Spleen (tissue), 11 donors: Measurements from ENCODE around the gene PADI6. TPM values are rescaled to one million over a fixed set of nuclear protein-coding genes. Genes with fewer than 3 reads are reported as not detected.

Experiments
- DNase-seq: peaks from one replicate; pipeline ENCODE4 v3.0.0-alpha.2; 2020
- H3K27ac ChIP-seq, 8 donors: fragments of 200-600 bp; sonication (generic) in 7 of 8; 1 replicate in 4 of 8; 2 replicates in 4 of 8; pipeline versions ENCODE4 v1.5.0 to v1.8.0; 2016 to 2021; ENCODE audit warnings: inconsistent platforms in 4 of 8, mild to moderate bottlenecking in 4 of 8, moderate library complexity in 1 of 8
- H3K27me3 ChIP-seq, 7 donors: fragments of 200-600 bp; sonication (generic) in 6 of 7; replicated peaks in 1 of 7; 1 replicate in 4 of 7; 2 replicates in 3 of 7; pipeline versions ENCODE4 v1.5.0 to v1.8.0; 2016 to 2021; ENCODE audit warnings: inconsistent platforms in 3 of 7, mild to moderate bottlenecking in 1 of 7
- H3K36me3 ChIP-seq, 6 donors: fragments of 200-600 bp; sonication (generic) in 5 of 6; 1 replicate in 4 of 6; 2 replicates in 2 of 6; pipeline versions ENCODE4 v1.5.0 to v1.8.0; 2016 to 2021; ENCODE audit warnings: inconsistent platforms in 2 of 6
- H3K4me1 ChIP-seq, 6 donors: fragments of 200-600 bp; sonication (generic) in 5 of 6; 1 replicate in 3 of 6; 2 replicates in 3 of 6; pipeline versions ENCODE4 v1.5.0 to v1.8.0; 2016 to 2021; ENCODE audit warnings: inconsistent platforms in 3 of 6
- H3K4me3 ChIP-seq, 8 donors: fragments of 200-600 bp; sonication (generic) in 7 of 8; 1 replicate in 4 of 8; 2 replicates in 4 of 8; pipeline versions ENCODE4 v1.5.0 to v1.8.0; 2016 to 2021; ENCODE audit warnings: inconsistent platforms in 4 of 8, mild to moderate bottlenecking in 4 of 8, moderate library complexity in 2 of 8
- H3K9me3 ChIP-seq, 8 donors: fragments of 200-600 bp; sonication (generic) in 7 of 8; 1 replicate in 4 of 8; 2 replicates in 4 of 8; pipeline versions ENCODE4 v1.5.0 to v1.8.0; 2016 to 2021; ENCODE audit warnings: inconsistent platforms in 4 of 8
- CTCF ChIP-seq, 11 experiments: fragments of 200-600 bp in 7 of 11; fragments of 450-650 bp in 4 of 11; sonication (generic) in 4 of 11; IDR thresholded peaks in 8 of 11; conservative IDR thresholded peaks in 3 of 11; 1 replicate in 7 of 11; 2 replicates in 4 of 11; pipeline versions ENCODE4 v1.4.0 to v1.8.0; 2016 to 2021; ENCODE audit warnings: antibody characterized with exemption in 11 of 11, inconsistent platforms in 4 of 11, mild to moderate bottlenecking in 1 of 11
- POLR2A ChIP-seq, 3 donors: fragments of 450-650 bp; IDR thresholded peaks; one replicate each; pipeline ENCODE4 v1.5.1; 2017; ENCODE audit warnings: antibody characterized with exemption in 3 of 3, mild to moderate bottlenecking in 1 of 3
- POLR2AphosphoS5 ChIP-seq, 3 donors: sonication (generic); formaldehyde crosslinking; IDR thresholded peaks; one replicate each; pipeline ENCODE4 v1.5.1; 2017; ENCODE audit warnings: antibody characterized with exemption in 3 of 3
- WGBS, 5 donors: extraction: QIAGEN DNeasy Blood & Tissue Kit in 3 of 5; methylation state at CpG; one replicate each; pipeline versions ENCODE4 v1.1.5 to v1.1.7; 2013 to 2018; 5-methylcytosine and 5-hydroxymethylcytosine counted together
- intact Hi-C: fragments of 100-400 bp; cut with DNase I; formaldehyde crosslinking; loops from one replicate; pipeline ENCODE4 v1.15.0; 2023; ENCODE audit warnings: low total_unique reads
- polyA plus RNA-seq, 3 donors: library from polyadenylated mRNA; stranded (reverse); fragments of 200-250 nt; gene quantifications; one replicate each; pipeline ENCODE4 v1.2.1, GENCODE V29; 2013
- total RNA-seq, 7 donors: library from RNA; depleted of rRNA in 3 of 7; stranded (reverse); fragments of >200 nt in 3 of 7; fragmentation: NEBNext Ultra II Directional in 4 of 7; extraction: Animal tissue kit (Norgen Biotek cat#: 25700) in 4 of 7; gene quantifications; one replicate each; pipeline versions ENCODE4 v1.1.0 to v1.2.1, GENCODE V29; 2016 to 2021
- donor health status: healthy with polysubstance abuse.
- donor health status: DM: no; HTN: no; CAD: no; lungs with moderate emphysema.
- donor health status: DM: no; HTN: no; CAD: no.
- donor health status: Bipolar disorder and iron deficiency.
- donor health status: healthy.
- donor health status: DM: no; HTN: no; CAD: no.
- donor health status: DM: yes; HTN: yes; CAD: no.

The PADI6 gene
- total and polyA plus RNA-seq, 10 donors = 0.14 TPM; not detected in 9

GRCh38 chr1:17392199-17392740 lies 20.3 kb downstream of the PADI6 start:
- DNase-seq = no peak
- Histone ChIP-seq H3K4me1 (no peaks in the 10 kb centered on the region), H3K4me3 (no peak overlapping the region), H3K9me3 (no peaks in the 10 kb centered on the region), H3K36me3 (no peaks in the 10 kb centered on the region), H3K27ac (no peak overlapping the region), H3K27me3 (peaks cover 0 to 11% (median 0%) of the 10 kb centered on the region in 7 donors)
- TF ChIP-seq POLR2A (IDR thresholded peaks at IDR 0.05) = no peak
- no peak for TF ChIP-seq POLR2AphosphoS5 (IDR thresholded peaks at IDR 0.05)
- TF ChIP-seq CTCF (IDR thresholded peaks at IDR 0.05 in 8 of 11, conservative IDR thresholded peaks at IDR 0.05 in 3 of 11) = no peak
- WGBS, 5 donors = 63 to 73% (median 72%) methylated on average over 9 to 10 of the region's 10 CpGs
- intact Hi-C loops = no loop called here

GRCh38 chr1:17393230-17393629 lies 21.2 kb downstream of the PADI6 start:
- H3K4me3 ChIP-seq = no peak overlapping the region
- peaks cover 0 to 11% (median 0%) of the 10 kb centered on the region in 7 donors for H3K27me3 ChIP-seq
- intact Hi-C loops = no loop called here
- WGBS, 5 donors = 55 to 70% (median 59%) methylated on average over 8 of the region's 8 CpGs
- no peaks in the 10 kb centered on the region for H3K36me3 ChIP-seq
- H3K27ac ChIP-seq = no peak overlapping the region
- no peaks in the 10 kb centered on the region for H3K9me3 ChIP-seq
- DNase-seq = no peak
- H3K4me1 ChIP-seq = no peaks in the 10 kb centered on the region
- TF ChIP-seq POLR2A (IDR thresholded peaks at IDR 0.05) (no peak), POLR2AphosphoS5 (IDR thresholded peaks at IDR 0.05) (no peak), CTCF (IDR thresholded peaks at IDR 0.05 in 8 of 11, conservative IDR thresholded peaks at IDR 0.05 in 3 of 11) (no peak)

GRCh38 chr1:17397910-17398695 lies 26.1 kb downstream of the PADI6 start:
- no peak for DNase-seq
- TF ChIP-seq POLR2A (IDR thresholded peaks at IDR 0.05) (no peak), POLR2AphosphoS5 (IDR thresholded peaks at IDR 0.05) (no peak), CTCF (IDR thresholded peaks at IDR 0.05 in 8 of 11, conservative IDR thresholded peaks at IDR 0.05 in 3 of 11) (no peak)
- Histone ChIP-seq H3K9me3 (no peaks in the 10 kb centered on the region), H3K36me3 (no peaks in the 10 kb centered on the region), H3K27me3 (no peaks in the 10 kb centered on the region), H3K27ac (no peak overlapping the region), H3K4me3 (no peak overlapping the region), H3K4me1 (no peaks in the 10 kb centered on the region)
- intact Hi-C loops = no loop called here
- 69 to 84% (median 76%) methylated on average over 5 to 7 of the region's 7 CpGs for WGBS, 5 donors

- Histone ChIP-seq H3K9me3 (no peaks in the 10 kb centered on the region), H3K27ac (no peak overlapping the region), H3K4me3 (no peak overlapping the region), H3K4me1 (no peaks in the 10 kb centered on the region), H3K36me3 (peaks cover 0 to 2% (median 0%) of the 10 kb centered on the region in 6 donors), H3K27me3 (no peaks in the 10 kb centered on the region)
- intact Hi-C loops = no loop called here
- no peak for TF ChIP-seq POLR2A (IDR thresholded peaks at IDR 0.05)
- no peak for TF ChIP-seq CTCF (IDR thresholded peaks at IDR 0.05 in 8 of 11, conservative IDR thresholded peaks at IDR 0.05 in 3 of 11)
- TF ChIP-seq POLR2AphosphoS5 (IDR thresholded peaks at IDR 0.05) = no peak
- no peak for DNase-seq
- WGBS, 5 donors = 86 to 92% (median 89%) methylated on average over 11 of the region's 11 CpGs
Observed at GRCh38 chr1:17400725-17401341, 28.8 kb downstream of the PADI6 start.
